Stimulated activated CD4-positive, alpha-beta T cell treated with anti-CD3 and anti-CD28 coated beads, Interleukin-4, amount 100 ng/mL, for 48 hours (primary cell): ENCODE data around the gene RNASE4.
"Not testable (repeated sequence)": the region's sequence is repeated elsewhere in the genome, so short reads cannot be mapped to it uniquely, and the experiment has no call there.

Source experiments
- DNase-seq, 2 donors: peaks; one replicate each; pipeline ENCODE4 v3.0.0-alpha.2; 2020; ENCODE audit warnings: low read depth in 2 of 2

Gene RNASE4

DNA sequence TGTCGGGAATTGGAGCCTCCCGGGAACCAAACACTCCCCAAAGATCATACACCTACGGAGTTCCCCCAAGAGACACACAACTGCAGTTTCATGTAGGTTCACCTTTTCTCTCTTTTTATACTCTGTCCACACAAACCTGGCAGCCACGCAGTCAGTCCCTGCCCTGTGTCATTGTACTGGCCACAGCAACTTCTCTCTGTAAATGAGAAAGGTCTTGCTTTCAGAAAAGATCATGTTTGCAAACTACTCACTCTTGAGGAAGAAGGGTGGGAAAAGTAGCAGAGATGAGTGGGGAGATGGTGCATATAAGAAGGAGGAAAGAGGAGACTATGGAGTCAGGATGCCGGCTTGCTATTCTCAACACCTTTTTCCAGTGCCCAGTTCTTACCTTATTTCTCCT lies 14.6 kb downstream of the RNASE4 start:
- no peak for DNase-seq

- no peak for DNase-seq
Measured at GRCh38 chr14:20699931-20700330, 15.6 kb downstream of the RNASE4 start.

GRCh38 chr14:20700965-20701364 lies 16.6 kb downstream of the RNASE4 start:
- DNase-seq: not testable (repeated sequence)

DNA sequence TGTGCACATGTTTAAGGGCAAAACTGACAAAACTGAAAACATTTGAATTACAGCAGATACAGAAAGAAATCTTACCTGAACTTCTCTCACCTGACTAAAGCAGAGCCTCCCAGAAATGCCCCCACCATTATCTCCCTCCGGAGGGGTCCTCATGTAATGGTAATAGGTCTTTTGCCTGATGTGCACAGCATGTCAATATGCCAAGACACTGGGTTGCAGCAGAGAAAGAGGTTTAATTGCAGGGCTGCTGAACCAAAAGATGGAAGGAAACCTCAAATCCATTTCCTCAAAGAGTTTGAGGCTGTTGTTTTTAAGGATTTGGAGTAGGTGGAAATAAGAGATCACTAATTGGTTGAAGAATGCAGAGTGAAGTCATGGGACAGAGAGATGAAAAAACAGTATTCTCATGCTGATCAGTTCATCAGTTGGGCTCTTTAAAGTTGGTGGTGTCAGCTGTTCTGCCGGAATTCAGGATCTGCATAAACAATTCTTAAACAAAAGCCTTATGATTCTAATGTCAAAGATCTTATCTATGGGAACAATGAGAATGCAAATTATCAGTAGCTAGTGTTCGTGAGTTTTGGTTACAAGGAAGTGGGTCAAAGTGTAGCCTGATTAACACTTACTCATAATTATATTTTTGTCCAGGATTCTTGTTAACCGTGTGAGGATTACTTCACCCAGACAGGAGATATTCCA lies 22.4 kb downstream of the RNASE4 start:
- DNase-seq: no peak

DNA sequence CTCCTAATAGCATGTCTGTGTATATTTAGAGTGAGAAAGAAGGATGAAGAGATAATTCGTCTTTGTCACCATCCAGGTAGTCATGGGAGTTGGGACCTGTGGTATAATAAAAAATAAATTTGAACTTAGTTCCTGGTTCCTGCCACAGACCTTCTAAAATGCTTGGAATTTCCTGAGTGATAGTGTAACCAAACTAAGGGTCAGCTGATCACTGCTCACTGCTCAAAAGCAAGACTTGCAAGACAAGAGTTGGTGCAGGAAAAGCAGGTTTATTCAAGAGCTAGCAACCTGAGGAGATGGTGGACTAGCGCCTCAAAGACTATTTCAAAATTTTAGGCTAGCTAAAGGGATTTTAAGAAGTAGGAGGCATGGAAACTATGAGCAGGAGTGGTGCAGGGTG lies 23.3 kb downstream of the RNASE4 start:
- DNase-seq: no peak

- no peak for DNase-seq
Measured at GRCh38 chr14:20711261-20711660, 26.9 kb downstream of the RNASE4 start.

GRCh38 chr14:20711685-20712084 lies 27.3 kb downstream of the RNASE4 start:
- no peak for DNase-seq

DNA sequence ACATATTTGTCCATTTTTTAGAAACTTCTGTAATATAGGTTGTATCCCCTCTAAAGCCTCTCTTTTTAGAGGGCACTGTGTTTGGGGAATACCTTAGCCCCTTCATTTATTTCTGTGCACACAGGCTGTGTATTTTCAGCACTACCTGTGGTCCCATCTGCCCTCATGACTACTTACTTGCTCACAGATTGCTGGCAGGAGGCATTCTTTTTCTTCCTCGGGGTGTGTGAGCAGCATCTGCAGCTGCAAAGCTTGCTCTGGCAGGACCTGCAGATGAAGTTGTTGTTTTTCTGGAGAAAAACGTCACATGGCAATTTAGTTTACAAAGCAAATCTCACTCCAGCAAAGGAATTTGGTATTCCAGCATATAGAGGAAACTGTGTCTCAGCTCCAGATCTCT lies 28.5 kb downstream of the RNASE4 start:
- DNase-seq: no peak

DNA sequence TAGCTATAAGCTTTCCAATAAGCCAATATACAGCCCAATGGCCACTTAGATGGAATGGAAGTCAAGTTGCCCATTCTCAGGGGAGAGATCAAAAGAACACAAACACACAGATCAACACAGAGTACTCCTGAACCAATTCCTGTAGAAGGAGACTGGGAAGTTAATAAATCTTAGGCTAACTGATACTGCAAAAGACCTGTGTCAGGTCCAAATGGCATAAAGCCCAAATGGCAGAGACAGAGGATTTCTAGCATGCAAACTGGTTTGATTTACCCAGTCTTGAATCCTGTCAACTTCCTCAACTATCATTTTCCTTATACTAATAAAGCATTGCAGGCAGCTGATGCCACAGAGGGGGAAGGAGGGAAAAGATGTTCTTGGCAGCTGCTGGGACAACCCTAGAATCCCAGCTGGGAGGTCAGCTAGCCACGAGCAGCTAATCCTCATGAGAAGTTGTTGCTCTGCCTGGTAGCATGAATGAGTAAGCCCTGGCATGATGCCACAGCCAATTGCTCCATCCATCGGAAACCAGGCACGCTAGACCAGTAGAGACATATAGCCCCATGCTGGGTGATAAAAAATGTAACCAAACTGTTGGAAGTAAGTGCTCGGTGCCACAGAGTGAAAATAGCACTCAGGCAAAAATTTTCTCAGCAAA lies 30.4 kb downstream of the RNASE4 start:
- DNase-seq: no peak

GRCh38 chr14:20719777-20720176 lies 35.4 kb downstream of the RNASE4 start:
- no peak for DNase-seq

GRCh38 chr14:20720741-20721140 lies 36.4 kb downstream of the RNASE4 start:
- no peak for DNase-seq

GRCh38 chr14:20722016-20722415 lies 37.7 kb downstream of the RNASE4 start:
- DNase-seq: no peak

DNA sequence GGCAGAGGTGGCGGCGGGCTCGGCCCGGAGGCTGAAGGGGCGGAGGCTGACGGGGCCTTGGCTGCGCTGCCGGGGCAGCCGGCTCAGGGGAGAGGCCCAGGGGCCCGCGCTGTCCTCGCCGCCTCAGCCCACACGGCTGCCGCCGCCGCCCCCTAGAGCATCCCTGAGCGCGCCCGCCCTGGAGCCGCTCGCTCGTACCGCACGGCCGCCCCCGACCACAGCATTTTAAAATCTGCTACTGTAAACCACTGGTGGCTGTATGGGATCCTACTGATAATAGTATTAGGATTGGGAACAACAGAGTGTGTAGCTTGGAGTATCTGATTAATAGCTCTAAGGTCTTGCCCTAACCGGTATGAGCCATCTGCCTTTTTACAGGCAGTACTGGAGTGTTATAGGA lies 39.1 kb downstream of the RNASE4 start:
- no peak for DNase-seq

GRCh38 chr14:20726121-20726520 lies 41.8 kb downstream of the RNASE4 start:
- DNase-seq: not testable (repeated sequence)

GRCh38 chr14:20726531-20726930 lies 42.2 kb downstream of the RNASE4 start:
- DNase-seq: no peak

GRCh38 chr14:20730891-20731290 lies 46.5 kb downstream of the RNASE4 start:
- DNase-seq: no peak

DNA sequence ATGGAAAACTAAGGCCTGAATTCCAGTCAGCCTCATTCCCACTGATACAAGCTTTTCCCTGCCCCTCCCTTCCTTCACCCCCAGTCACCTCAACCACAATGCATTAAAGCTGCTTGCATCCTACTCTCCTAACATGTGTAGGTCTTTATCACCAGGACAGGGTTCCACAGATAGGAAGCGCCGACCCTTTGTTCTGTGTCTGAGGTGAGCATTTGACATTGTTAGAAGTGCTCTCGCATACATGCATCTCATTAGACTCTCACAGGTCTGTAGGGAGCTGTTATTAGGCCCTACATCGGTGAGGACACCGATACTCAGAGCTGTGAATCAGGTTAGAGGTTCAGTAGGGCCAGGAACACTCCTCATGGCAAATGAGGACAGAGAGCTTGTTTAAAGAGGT lies 48.1 kb downstream of the RNASE4 start:
- no peak for DNase-seq

GRCh38 chr14:20732979-20733635 lies 48.7 kb downstream of the RNASE4 start:
- DNase-seq: no peak

GRCh38 chr14:20733684-20734429 lies 49.5 kb downstream of the RNASE4 start:
- DNase-seq: no peak

GRCh38 chr14:20734430-20734806 lies 50.1 kb downstream of the RNASE4 start:
- no peak for DNase-seq

DNA sequence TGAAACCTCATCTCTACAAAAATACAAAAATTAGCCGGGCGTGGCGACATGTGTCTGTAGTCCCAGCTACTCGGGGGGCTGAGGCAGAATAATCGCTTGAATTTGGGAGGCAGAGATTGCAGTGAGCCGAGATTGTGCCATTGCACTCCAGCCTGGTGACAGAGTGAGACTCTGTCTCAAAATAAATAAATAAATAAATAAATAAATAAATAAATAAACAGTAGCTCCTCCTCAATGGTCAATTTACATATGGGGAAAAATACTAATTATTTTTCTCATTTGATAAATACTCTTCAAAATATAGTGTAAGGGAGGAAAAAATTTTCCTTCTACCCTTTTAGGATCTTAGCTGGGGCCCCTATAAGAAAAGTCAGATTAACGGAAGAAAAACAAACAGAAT lies 53.9 kb downstream of the RNASE4 start:
- not testable (repeated sequence) for DNase-seq

DNA sequence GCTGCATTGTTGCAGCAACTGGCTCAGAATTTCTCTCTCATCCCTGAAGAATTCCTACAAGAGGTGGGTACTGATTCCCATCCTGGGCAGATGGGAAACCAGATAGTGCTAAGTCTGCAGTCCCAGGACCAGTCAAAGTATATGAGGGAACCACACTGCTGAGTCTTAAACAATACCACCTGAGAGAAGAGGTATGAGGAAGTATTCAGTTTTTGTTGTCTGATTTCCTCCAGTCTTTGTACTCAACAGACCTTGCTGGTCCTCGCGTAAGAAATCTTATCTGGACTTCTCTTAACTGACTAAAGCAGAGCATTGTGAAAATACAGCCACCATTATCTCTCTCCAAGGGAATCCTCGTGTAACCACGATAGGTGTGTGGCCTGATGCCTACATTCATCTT lies 57.8 kb downstream of the RNASE4 start:
- DNase-seq: no peak
